ENCODE results near the gene PITPNM2.

- TF ChIP-seq POLR2AphosphoS5 (IDR thresholded peaks at IDR 0.05; ENCODE audit: borderline replicate concordance, low read depth, low read length) (no peak), EZH2 (IDR thresholded peaks at IDR 0.05) (no peak)
Measured at GRCh38 chr12:123109319-123109772, 41.5 kb downstream of the PITPNM2 start.

All from SK-N-MC (cell line).